Lower lobe of right lung (tissue), 2 donors: ENCODE data around the gene PROCR. TPM values are rescaled to one million over a fixed set of nuclear protein-coding genes. Genes with fewer than 3 reads are reported as not detected.

Source experiments
- ATAC-seq, 2 donors: fragments of 200-7000 bp; cut with Tn5 transposase; one replicate each; pipeline ENCODE4 v1.9.1; 2020 to 2022; ENCODE audit warnings: mild to moderate bottlenecking in 2 of 2, moderate library complexity in 2 of 2
- DNase-seq: peaks from one replicate; pipeline ENCODE4 v3.0.0-alpha.2; 2020
- H3K27ac ChIP-seq: fragments of 200-600 bp; one replicate; pipeline ENCODE4 v1.8.0; 2022
- H3K27me3 ChIP-seq: fragments of 200-600 bp; one replicate; pipeline ENCODE4 v1.8.0; 2022; ENCODE audit warnings: low read depth
- H3K36me3 ChIP-seq: fragments of 200-600 bp; one replicate; pipeline ENCODE4 v1.8.0; 2022; ENCODE audit warnings: mild to moderate bottlenecking
- H3K4me1 ChIP-seq: fragments of 200-600 bp; one replicate; pipeline ENCODE4 v1.8.0; 2022
- H3K4me3 ChIP-seq: fragments of 200-600 bp; one replicate; pipeline ENCODE4 v1.8.0; 2022; ENCODE audit warnings: mild to moderate bottlenecking
- H3K9me3 ChIP-seq: fragments of 200-600 bp; one replicate; pipeline ENCODE4 v1.8.0; 2022
- CTCF ChIP-seq: fragments of 200-600 bp; IDR thresholded peaks from one replicate; pipeline ENCODE4 v1.8.0; 2022; ENCODE audit warnings: antibody characterized with exemption, mild to moderate bottlenecking
- intact Hi-C: fragments of 100-400 bp; cut with DNase I; formaldehyde crosslinking; loops from one replicate; pipeline ENCODE4 v1.11.0; 2022
- long read RNA-seq: library from polyadenylated mRNA; unstranded; transcript quantifications from one replicate; pipeline ENCODE4 v2.0.0, GENCODE V29; 2021
- total RNA-seq: library from RNA; stranded (reverse); fragmentation: NEBNext Ultra II Directional; extraction: Animal tissue kit (Norgen Biotek cat#: 25700); gene quantifications from one replicate; pipeline ENCODE4 v1.2.1, GENCODE V29; 2021
- donor health status: DM: no; HTN: yes; CAD: no; lungs with severe emphysema.

The PROCR gene
- 15.7 TPM for total RNA-seq
- long read RNA-seq, transcript PROCR-201 (4 exons, 1,348 nt), result major isoform, 15 of 31 reads
- long read RNA-seq, partial matches to known transcripts, result 9 of 31 reads
- long read RNA-seq, other reads (novel, unspliced or antisense), result 7 of 31 reads

- Histone ChIP-seq H3K27me3 (no peaks in the 10 kb centered on the region), H3K4me1 (peaks cover 23% of the 10 kb centered on the region), H3K27ac (peak within 1 kb of the TSS; percentile 54), H3K36me3 (peaks cover 8% of the 10 kb centered on the region), H3K4me3 (peak within 1 kb of the TSS; percentile 49), H3K9me3 (no peaks in the 10 kb centered on the region)
- intact Hi-C loops, result no loop called here
- DNase-seq (peak; percentile 82), ATAC-seq (peak; percentile 93 to 95)
- no peak for TF ChIP-seq CTCF
Observed at GRCh38 chr20:35171753-35172433, at the start of gene PROCR. TSS of gene PROCR (plus strand) at chr20:35172072. CDS start at chr20:35172155, 83 bp downstream.

- ATAC-seq (no peak), DNase-seq (no peak)
- intact Hi-C loops, result no loop called here
- H3K27me3 ChIP-seq, result no peaks in the 10 kb centered on the region
- peaks cover 100% of the 10 kb centered on the region for H3K36me3 ChIP-seq
- no peak overlapping the region for H3K4me3 ChIP-seq
- H3K27ac ChIP-seq, result no peak overlapping the region
- H3K9me3 ChIP-seq, result no peaks in the 10 kb centered on the region
- TF ChIP-seq CTCF, result no peak
- no peaks in the 10 kb centered on the region for H3K4me1 ChIP-seq
Observed at GRCh38 chr20:35122756-35123405, 49.0 kb upstream of the PROCR start.

- Histone ChIP-seq H3K36me3 (peaks cover 97% of the 10 kb centered on the region), H3K27ac (no peak overlapping the region), H3K9me3 (no peaks in the 10 kb centered on the region), H3K4me1 (no peaks in the 10 kb centered on the region), H3K4me3 (no peak overlapping the region), H3K27me3 (no peaks in the 10 kb centered on the region)
- TF ChIP-seq CTCF, result no peak
- intact Hi-C loops, result no loop called here
- DNase-seq (no peak), ATAC-seq (no peak)
Observed at GRCh38 chr20:35125753-35126152, 46.1 kb upstream of the PROCR start.

GRCh38 chr20:35129647-35130069 lies 42.2 kb upstream of the PROCR start:
- Histone ChIP-seq H3K4me1 (peaks cover under 1% of the 10 kb centered on the region), H3K27ac (no peak overlapping the region), H3K9me3 (no peaks in the 10 kb centered on the region), H3K36me3 (peaks cover 97% of the 10 kb centered on the region), H3K4me3 (no peak overlapping the region), H3K27me3 (no peaks in the 10 kb centered on the region)
- DNase-seq (no peak), ATAC-seq (peak in 1 of 2 donors; percentile 42)
- TF ChIP-seq CTCF, result no peak
- intact Hi-C loops, result no loop called here

- Histone ChIP-seq H3K27ac (no peak overlapping the region), H3K9me3 (no peaks in the 10 kb centered on the region), H3K4me1 (peaks cover 8% of the 10 kb centered on the region), H3K27me3 (no peaks in the 10 kb centered on the region), H3K4me3 (no peak overlapping the region), H3K36me3 (peaks cover 97% of the 10 kb centered on the region)
- ATAC-seq, result no peak
- DNase-seq, result no peak
- TF ChIP-seq CTCF, result no peak
- intact Hi-C loops, result no loop called here
Observed at GRCh38 chr20:35131934-35132333, 39.9 kb upstream of the PROCR start.
